IMR-90 (cell line): ENCODE results near the gene FAM24B.

Source experiments
- CTCF ChIP-seq: conservative IDR thresholded peaks from 2 replicates; pipeline ENCODE4 v1.5.1; 2012; ENCODE audit warnings: mild to moderate bottlenecking, low read depth, low read length, improper control_type of control experiment
- FOS ChIP-seq: fragments of 150-350 bp; IDR thresholded peaks from 2 replicates; pipeline ENCODE4 v1.6.1; 2016; ENCODE audit warnings: low read depth, low read length
- MAFK ChIP-seq: IDR thresholded peaks from 2 replicates; pipeline ENCODE4 v1.6.1; 2012; ENCODE audit warnings: low read depth, low read length, improper control_type of control experiment
- RAD21 ChIP-seq: IDR thresholded peaks from 2 replicates; pipeline ENCODE4 v1.6.1; 2012; ENCODE audit warnings: low read length, improper control_type of control experiment
- SMC3 ChIP-seq: fragments of 150-350 bp; IDR thresholded peaks from 2 replicates; pipeline ENCODE4 v1.6.1; 2016; ENCODE audit warnings: low read depth, mild to moderate bottlenecking, antibody characterized with exemption, low read length, moderate library complexity

GRCh38 chr10:122910310-122910709 lies 30.9 kb upstream of the FAM24B start, which contains the start of gene FAM24A:
- TF ChIP-seq FOS (no peak), RAD21 (no peak), CTCF (no peak), MAFK (no peak), SMC3 (no peak)
